ENCODE results near the gene SAMD14.

Gene SAMD14

GRCh38 chr17:50111673-50112655, 18.0 kb downstream of the SAMD14 start:
- no peak for DNase-seq

GRCh38 chr17:50110591-50111349, 19.2 kb downstream of the SAMD14 start:
- no peak for DNase-seq

- no peak for DNase-seq
These were observed 20.2 kb downstream of the SAMD14 start for GRCh38 chr17:50109785-50110184.

- no peak for DNase-seq
These were observed 20.8 kb downstream of the SAMD14 start for GRCh38 chr17:50109207-50109606.

GRCh38 chr17:50108556-50108955, 21.4 kb downstream of the SAMD14 start:
- no peak for DNase-seq

GRCh38 chr17:50107790-50108414, 22.1 kb downstream of the SAMD14 start:
- no peak for DNase-seq

- no peak for DNase-seq
These were observed 23.4 kb downstream of the SAMD14 start for GRCh38 chr17:50106393-50107131.

- no peak for DNase-seq
These were observed 24.1 kb downstream of the SAMD14 start for GRCh38 chr17:50105811-50106210.

- no peak for DNase-seq
These were observed 26.0 kb downstream of the SAMD14 start for GRCh38 chr17:50103941-50104340.

GRCh38 chr17:50103252-50103651, 26.7 kb downstream of the SAMD14 start:
- no peak for DNase-seq

GRCh38 chr17:50102164-50102991, 27.6 kb downstream of the SAMD14 start:
- no peak for DNase-seq

- no peak for DNase-seq
These were observed 28.4 kb downstream of the SAMD14 start for GRCh38 chr17:50101346-50102163.

GRCh38 chr17:50100921-50101345, 29.0 kb downstream of the SAMD14 start:
- no peak for DNase-seq

GRCh38 chr17:50100480-50100883, 29.5 kb downstream of the SAMD14 start:
- DNase-seq = no peak

- DNase-seq = no peak
These were observed 31.0 kb downstream of the SAMD14 start for GRCh38 chr17:50099003-50099402.

- DNase-seq = no peak
These were observed 31.4 kb downstream of the SAMD14 start for GRCh38 chr17:50098583-50098982.

- DNase-seq = no peak
These were observed 32.0 kb downstream of the SAMD14 start for GRCh38 chr17:50097926-50098325.

GRCh38 chr17:50097455-50097854, 32.5 kb downstream of the SAMD14 start:
- DNase-seq = no peak

GRCh38 chr17:50096758-50097157, 33.2 kb downstream of the SAMD14 start:
- no peak for DNase-seq

- DNase-seq = no peak
These were observed 33.9 kb downstream of the SAMD14 start for GRCh38 chr17:50096092-50096491.

- DNase-seq = no peak
These were observed 34.3 kb downstream of the SAMD14 start for GRCh38 chr17:50095626-50096037.
